Rectal smooth muscle tissue (tissue), 1 donor: Measurements from ENCODE around the gene NDST1.
A peak's percentile ranks its signal among the peaks of the same experiment; 100 is the strongest.

Experiments used
- H3K27ac ChIP-seq: one replicate; pipeline ENCODE4 v1.7.0; 2013; ENCODE audit warnings: low read depth, low read length, inconsistent platforms
- H3K27me3 ChIP-seq: one replicate; pipeline ENCODE4 v1.7.0; 2013; ENCODE audit warnings: low read length; ENCODE audit not compliant: control insufficient read depth, insufficient read depth
- H3K36me3 ChIP-seq: one replicate; pipeline ENCODE4 v1.7.0; 2013; ENCODE audit warnings: low read length; ENCODE audit not compliant: control insufficient read depth, insufficient read depth
- H3K4me1 ChIP-seq: one replicate; pipeline ENCODE4 v1.7.0; 2013; ENCODE audit warnings: low read length; ENCODE audit not compliant: control insufficient read depth, insufficient read depth
- H3K4me3 ChIP-seq: one replicate; pipeline ENCODE4 v1.7.0; 2013; ENCODE audit warnings: low read length
- H3K9ac ChIP-seq: one replicate; pipeline ENCODE4 v1.7.0; 2013; ENCODE audit warnings: low read length

NDST1 gene

DNA sequence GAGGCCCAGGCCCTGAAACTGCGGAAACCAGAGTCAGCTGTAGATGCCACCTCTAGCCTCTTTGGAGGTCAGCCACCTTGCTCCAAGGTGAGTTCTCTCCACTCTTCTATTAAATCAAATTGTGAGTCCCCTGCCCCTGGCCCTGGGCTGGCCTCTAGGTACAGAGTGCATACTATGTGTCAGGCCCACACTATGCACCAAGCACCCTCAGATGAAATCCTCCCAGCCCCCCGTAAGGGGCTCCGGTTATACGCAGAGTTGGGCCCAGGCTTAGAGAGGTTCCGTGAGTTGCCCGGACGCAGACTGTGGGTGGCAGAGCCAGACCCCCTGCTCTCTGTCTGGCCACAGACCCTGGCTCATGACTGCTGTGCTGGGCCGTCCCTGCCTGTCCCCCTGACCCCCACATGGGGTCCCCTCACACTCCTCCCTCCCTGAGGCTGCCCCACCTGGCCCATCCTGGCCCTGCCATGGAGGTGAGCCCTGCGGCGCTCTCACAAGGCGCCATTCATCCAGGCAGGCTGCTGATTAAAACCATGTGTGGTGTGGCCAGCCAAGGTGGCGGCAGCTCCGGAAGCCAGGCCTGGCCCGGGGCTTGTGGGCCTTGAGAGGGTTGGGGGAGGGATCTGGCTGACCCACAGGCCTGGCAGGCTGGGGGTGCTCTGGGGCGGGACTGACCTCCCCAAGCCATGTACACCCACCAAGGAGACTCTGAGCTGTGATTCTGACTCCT is 67.1 kb downstream of the NDST1 start:
- Histone ChIP-seq H3K36me3 (no peaks in the 10 kb centered on the region), H3K27me3 (no peaks in the 10 kb centered on the region), H3K9ac (no peak overlapping the region), H3K27ac (no peak overlapping the region), H3K4me3 (no peak overlapping the region), H3K4me1 (no peaks in the 10 kb centered on the region)

DNA sequence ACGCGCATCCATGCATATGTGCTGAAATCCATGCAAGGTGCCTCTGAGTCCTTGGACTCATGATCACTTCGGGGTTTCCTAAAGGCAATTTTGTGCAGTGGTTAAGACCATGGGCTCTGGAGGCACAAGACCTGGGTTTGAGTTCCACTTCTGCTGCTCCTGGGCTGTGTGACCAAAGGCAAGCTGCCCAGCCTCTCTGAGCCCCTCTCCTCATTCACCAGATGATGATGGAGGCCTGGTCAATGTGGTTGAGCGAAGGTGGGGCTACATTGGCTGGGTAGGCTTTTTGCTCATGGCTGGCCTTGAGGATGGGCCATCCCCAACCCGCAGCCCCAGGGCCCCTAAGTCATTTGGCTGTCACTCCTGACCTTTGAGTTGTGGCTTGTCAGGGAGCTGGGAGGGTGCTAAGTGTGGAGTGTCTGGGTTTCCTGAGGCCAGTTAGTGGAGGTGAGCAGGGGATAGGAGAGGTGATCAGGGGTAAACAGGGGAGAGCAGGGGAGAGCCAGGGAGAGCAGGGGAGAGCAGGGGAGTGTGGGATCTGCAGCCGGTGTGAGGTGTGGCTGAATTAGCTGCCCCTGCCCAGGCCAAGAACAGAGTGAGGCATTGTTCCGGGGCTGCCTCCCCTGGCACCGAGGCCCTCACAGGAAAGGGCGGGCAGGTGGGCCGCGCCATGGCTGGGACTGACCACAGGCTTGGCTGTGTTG is 68.0 kb downstream of the NDST1 start:
- no peak overlapping the region for H3K9ac ChIP-seq
- no peak overlapping the region for H3K27ac ChIP-seq
- H3K4me3 ChIP-seq = no peak overlapping the region
- no peaks in the 10 kb centered on the region for H3K36me3 ChIP-seq
- H3K27me3 ChIP-seq = no peaks in the 10 kb centered on the region
- H3K4me1 ChIP-seq = no peaks in the 10 kb centered on the region

DNA sequence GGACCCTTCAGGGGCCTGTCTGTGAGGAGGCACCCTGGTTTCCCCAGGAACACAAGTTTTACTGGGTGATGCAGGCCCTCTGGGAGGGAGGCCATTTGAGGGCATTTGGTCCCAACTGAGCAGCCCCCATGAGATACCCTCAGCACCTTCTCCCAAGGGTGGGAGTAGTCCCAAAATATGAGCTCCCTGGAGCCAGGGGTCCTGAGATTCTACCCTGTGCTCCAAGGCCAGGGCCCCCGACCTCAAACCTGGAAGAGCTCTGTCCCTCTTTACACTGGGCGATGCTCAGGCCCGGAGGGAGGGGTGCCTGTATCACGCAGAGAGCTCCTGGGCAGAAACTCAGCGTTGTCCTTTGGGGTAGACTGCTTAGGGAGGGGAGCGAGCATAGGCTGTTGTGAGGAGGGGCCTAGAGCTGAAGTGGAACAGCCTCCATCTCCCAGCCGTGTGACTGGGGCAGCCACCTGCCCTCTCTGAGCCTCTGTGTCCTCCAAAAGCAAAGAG is 68.6 kb downstream of the NDST1 start:
- Histone ChIP-seq H3K9ac (no peak overlapping the region), H3K27ac (no peak overlapping the region), H3K27me3 (no peaks in the 10 kb centered on the region), H3K36me3 (no peaks in the 10 kb centered on the region), H3K4me3 (no peak overlapping the region), H3K4me1 (no peaks in the 10 kb centered on the region)

DNA sequence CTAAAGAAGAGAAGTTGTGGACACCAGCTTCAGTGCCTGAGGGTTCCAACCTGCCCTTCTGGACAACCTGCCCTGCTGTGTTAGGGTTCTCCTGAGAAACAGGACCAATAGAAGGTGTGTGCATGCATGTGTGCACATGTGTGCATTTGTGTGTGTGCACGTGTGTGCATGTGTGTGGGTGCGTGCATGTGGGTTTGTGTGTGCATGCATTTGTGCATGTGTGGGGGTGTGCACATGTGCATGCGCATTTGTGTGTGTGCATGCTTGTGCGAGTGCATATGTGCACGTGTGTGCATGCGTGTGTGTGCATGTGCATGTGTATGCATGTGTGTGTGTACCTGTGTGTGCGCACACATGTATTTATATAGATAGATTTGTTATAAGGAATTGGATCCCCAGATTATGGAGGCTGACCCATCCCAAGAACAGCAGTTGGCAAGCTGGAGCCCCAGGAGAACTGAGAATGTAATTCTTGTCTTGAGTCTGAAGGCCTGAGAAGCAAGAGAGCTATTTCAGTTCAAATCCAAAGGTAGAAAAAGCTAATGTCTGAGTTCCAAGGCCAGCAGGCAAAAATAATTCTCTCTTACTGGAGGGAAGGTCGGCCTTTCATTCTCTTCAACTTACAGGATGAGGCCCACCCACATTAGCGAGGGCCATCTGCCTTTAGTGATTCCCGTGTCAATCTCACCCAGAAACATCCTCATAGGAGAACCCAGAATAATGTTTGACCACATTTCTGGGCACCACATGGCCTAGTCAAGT is 69.6 kb downstream of the NDST1 start:
- Histone ChIP-seq H3K4me1 (peaks cover 2% of the 10 kb centered on the region), H3K4me3 (no peak overlapping the region), H3K27ac (no peak overlapping the region), H3K27me3 (no peaks in the 10 kb centered on the region), H3K9ac (no peak overlapping the region), H3K36me3 (no peaks in the 10 kb centered on the region)

DNA sequence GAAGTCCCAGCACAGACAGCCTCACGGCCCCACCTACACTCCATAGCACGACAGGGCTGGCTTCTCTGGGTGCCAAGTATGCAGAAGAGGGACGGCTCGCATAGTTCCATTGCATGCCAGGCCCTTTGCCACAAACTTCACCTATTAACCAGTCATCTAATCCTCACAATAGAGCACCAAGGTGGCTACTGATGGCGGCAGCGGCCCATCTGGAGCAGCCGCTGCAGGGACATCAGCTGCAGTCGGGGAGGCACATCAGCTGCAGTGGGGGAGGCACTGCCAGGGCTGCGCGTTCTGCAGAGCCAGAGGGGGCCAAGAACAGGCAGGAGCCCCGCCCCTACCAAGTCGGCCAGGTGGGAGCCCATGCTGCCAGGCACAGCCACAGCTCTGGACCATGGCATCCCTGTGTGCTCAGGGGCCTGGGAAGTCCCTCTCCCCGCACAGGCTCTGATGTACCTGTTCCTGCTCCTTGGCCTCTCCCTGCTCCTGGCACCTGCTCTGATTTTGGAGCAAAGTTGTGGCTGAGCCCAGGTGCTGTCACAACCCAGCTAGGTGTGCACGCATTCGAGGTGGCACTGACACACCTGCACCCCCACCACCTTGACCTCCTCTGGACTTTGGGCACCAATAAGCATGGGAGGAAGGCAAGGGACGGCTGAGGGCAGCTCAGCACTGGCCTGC is 71.0 kb downstream of the NDST1 start:
- no peak overlapping the region for H3K9ac ChIP-seq
- no peak overlapping the region for H3K4me3 ChIP-seq
- H3K27ac ChIP-seq = no peak overlapping the region
- peaks cover 2% of the 10 kb centered on the region for H3K4me1 ChIP-seq
- H3K36me3 ChIP-seq = no peaks in the 10 kb centered on the region
- H3K27me3 ChIP-seq = no peaks in the 10 kb centered on the region

DNA sequence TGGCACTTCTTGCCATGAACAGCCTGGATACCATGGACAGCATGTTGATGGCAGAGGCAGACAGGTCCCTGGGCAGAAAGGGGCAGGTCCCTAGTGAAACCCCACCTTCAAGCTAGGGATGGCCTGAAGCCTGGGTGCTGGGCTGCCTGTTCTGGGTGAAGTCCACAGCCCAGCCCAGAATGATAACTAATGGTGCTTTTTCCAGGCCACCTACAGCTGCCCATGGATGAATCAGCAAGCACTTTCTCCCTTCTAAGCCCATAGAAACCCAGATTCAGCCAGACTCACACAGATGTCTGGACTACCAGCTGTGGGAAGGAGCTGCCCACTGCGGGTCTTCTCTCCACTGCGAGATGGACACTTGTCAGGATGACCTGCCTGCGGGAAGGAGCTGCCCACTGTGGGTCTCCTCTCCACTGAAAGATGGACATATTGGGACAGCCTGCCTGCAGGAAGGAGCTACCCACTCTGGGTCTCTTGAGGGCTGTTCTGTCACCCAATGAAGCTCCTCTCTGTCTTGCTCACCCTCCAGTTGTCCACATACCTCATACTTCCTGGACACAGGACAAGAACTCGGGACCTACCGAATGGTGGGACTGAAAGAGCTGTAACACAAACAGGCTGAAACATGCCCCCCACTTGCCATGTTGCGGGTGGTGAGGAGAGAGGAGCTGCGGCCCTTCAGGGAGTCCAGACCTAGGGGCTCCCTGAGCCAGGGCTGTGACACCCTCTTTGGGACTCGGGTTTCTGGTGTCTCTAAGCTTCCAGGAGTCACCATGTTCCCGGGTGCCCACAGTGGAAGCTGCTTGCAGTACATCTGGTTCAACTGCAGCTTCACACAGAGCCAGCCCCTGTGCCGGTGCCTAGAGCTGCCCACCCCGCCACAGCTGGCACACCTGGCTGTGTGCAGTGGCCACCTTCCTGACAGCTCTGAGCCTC is 71.8 kb downstream of the NDST1 start:
- H3K27me3 ChIP-seq = no peaks in the 10 kb centered on the region
- peaks cover 2% of the 10 kb centered on the region for H3K4me1 ChIP-seq
- no peak overlapping the region for H3K27ac ChIP-seq
- H3K4me3 ChIP-seq = no peak overlapping the region
- H3K36me3 ChIP-seq = no peaks in the 10 kb centered on the region
- no peak overlapping the region for H3K9ac ChIP-seq

DNA sequence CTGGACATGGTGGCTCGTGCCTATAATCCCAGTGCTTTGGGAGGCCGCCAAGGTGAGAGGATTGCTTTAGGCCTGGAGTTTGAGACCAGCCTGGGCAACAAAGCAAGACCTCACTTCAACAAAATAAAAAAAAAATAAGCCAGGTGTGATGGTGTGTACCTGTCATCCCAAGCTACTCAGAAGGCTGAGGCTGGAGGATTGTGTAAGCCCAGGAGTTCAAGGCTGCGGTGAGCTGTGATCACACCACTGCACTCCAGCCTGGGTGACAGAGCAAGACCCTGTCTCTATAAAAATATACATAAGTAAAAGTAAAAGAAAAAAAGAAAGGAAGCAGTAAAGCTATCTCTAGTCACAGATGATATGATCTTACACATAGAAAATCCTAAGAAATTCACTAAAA is 73.0 kb downstream of the NDST1 start:
- Histone ChIP-seq H3K9ac (no peak overlapping the region), H3K4me1 (peaks cover 2% of the 10 kb centered on the region), H3K36me3 (no peaks in the 10 kb centered on the region), H3K4me3 (no peak overlapping the region), H3K27me3 (no peaks in the 10 kb centered on the region), H3K27ac (no peak overlapping the region)

DNA sequence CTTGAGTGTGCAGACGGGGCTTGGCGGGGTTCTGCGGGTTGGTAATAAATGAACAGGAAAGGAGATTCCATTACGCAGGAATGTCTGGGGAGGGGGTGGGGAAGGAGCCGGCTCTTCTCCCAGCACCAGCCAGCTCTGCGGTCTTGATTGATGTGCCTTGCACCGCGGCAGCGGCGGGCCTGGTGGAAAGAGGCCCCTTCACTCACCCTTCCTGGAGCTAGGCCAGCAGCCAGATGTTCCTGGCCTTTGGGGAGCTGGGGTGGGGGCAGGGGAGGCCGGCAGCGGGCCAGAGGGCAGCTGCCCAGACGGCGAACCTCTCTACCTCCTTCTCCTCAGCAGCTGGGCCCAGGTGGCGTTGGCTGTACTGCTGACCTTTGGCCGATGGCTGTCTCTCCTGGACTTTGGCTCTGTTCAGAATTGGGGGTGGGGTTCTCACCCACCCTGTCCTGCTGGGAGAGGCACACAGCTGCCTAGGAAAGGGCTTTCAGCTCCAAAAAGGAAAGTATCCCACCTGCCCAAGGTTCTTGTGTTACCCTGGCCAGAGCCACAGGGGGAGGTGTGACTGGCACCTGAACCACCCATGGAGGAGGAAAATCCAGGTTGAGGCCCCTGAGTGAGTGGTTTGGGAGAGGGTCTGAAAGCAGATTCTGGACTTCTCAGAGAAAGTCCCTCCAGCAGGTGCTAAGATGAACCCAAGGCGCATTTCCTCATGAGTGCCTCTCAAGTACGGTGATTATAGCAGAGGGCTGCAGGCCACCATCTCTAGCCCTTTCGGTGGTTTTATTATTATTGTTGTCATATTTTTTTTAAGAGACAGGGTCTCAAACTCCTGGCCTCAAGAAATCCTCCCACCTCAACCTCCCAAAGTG is 74.5 kb downstream of the NDST1 start:
- peak overlapping the region; percentile 17 for H3K4me3 ChIP-seq
- H3K27ac ChIP-seq = no peak overlapping the region
- no peaks in the 10 kb centered on the region for H3K27me3 ChIP-seq
- H3K4me1 ChIP-seq = peaks cover 2% of the 10 kb centered on the region
- no peaks in the 10 kb centered on the region for H3K36me3 ChIP-seq
- H3K9ac ChIP-seq = no peak overlapping the region

DNA sequence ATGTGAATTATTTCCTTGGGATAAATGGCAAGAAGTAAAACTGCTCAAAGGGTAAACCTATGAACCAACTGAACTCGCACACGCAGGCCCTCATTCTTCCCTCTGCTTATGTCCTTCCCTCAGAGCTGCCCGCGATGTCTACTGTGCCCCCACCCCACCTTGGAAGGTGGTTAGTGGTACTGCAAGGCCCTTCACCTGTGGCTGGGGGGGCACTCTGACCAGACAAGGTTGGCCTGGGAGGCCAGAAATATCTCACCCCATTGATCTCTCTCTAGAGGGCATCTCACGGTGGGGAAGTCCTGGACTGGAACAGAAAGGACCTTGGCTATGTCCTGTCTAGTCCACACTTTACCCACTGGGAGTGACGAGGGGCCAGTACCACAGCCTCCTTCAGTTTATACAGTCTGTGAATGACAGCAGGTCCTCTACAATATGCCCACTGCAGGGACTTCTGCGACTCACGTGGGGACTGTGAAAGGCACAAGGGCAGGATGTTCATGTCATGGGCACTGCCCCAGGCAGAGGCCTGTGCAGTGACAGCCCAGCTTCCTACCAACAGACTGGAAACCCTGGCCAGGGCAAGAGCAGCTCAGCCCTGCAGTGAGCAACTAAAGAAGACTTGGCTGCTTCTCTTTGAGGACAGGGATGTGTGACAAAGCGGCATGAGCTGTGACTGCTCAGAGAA is 75.8 kb downstream of the NDST1 start:
- Histone ChIP-seq H3K9ac (no peak overlapping the region), H3K27ac (no peak overlapping the region)

DNA sequence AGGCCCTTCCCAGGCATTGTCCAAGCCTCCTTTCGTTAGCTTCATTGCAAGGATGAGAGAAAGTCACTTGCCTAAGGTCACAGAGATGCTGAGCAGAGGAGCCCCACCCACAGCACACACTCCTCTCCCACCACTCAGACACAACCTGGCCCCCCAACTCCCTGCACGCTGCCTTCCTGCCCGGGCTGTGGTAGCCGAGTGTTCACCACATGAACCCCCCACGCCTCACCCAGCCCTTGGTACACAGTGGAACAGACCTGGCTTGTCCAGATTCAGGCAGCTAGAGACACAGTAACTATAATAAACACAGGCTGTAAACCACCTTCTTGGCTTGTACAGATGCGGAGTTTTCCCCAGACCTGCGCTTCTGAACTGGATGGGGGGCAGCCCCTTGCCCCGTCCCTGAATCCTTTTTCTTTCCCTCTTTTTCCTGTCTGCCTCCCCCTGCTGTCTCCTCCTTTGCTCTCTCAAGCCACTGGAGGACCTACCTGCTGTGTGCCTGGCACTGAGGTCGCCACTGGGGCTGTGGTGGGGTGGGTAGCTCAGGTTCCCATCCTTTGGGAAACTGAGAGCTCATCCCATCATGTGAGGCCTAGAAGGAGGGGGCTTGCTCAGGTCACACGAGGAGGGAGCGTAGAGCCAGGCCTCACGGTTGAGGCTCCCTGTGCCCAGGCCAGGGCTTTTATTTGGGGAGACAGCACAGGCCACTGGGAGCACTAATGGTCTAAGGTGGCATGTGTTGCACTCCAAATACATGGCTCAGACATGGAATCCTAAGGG is 76.8 kb downstream of the NDST1 start:
- Histone ChIP-seq H3K36me3 (no peaks in the 10 kb centered on the region), H3K27ac (no peak overlapping the region), H3K9ac (no peak overlapping the region), H3K27me3 (no peaks in the 10 kb centered on the region), H3K4me3 (no peak overlapping the region), H3K4me1 (peaks cover 2% of the 10 kb centered on the region)

More for the DNA sequence above, 75.8 kb downstream of the NDST1 start:
- no peaks in the 10 kb centered on the region for H3K27me3 ChIP-seq
- no peaks in the 10 kb centered on the region for H3K36me3 ChIP-seq
- no peak overlapping the region for H3K4me3 ChIP-seq
- peaks cover 2% of the 10 kb centered on the region for H3K4me1 ChIP-seq
